ENCODE data around the gene CACNB2. TPM values are rescaled to one million over a fixed set of nuclear protein-coding genes. Genes with fewer than 3 reads are reported as not detected.

The CACNB2 gene
- total and polyA plus RNA-seq, 2 of the 13 experiments (the other 11 are each of a cell fraction or from before 2014, with no cell fraction given) = not detected

DNA sequence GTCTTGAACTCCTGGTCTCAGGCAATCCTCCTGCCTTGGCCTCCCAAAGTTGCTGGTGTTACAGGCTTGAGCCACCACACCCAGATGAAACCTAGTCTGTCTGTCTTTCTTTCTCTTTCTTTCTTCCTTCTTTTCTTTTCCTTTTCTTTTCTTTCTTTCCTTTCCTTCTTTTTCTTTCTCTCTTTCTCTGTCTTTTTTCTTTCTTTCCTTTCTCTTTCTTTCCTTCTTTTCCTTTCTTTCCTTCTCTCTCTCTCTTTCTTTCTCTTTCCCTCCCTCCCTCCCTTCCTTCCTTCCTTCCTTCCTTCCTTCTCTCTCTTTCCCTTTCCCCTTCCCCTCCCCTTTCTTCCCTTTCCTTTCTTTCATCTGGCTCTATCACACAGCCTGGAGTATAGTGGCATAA lies 185.2 kb downstream of the CACNB2 start:
- no peaks in the 10 kb centered on the region for H3K27me3 ChIP-seq (ENCODE audit: control insufficient read depth in 1 of 2, insufficient read depth in 2 of 2, low read length in 2 of 2)
- in situ Hi-C loops (cut with HindIII; ENCODE audit: extremely low pct_ligation_motif_present, low pct_unique_long_range_greater_than_20kb) (no loop called here), intact Hi-C loops (cut with micrococcal nuclease; ENCODE audit: unreplicated experiment) (no loop called here)
- DNase-seq (ENCODE audit: low spot score) (no peak), ATAC-seq (no peak), FAIRE-seq (no peak)
- H3K9me3 ChIP-seq (ENCODE audit: low read length) = no peaks in the 10 kb centered on the region
- ChIA-PET POLR2A (no interaction called here), CTCF (ENCODE audit: low intra/inter-chr PET ratio, low total read pairs) (no interaction called here)
- no peak overlapping the region for H3K4me3 ChIP-seq (replicated peaks in 1 of 3; ENCODE audit: insufficient read depth in 1 of 3, low read depth in 2 of 3, low read length in 3 of 3)
- no peaks in the 10 kb centered on the region for H3K79me2 ChIP-seq (ENCODE audit: insufficient read depth, low read length)
- no peak overlapping the region for H3K4me2 ChIP-seq (ENCODE audit: low read depth, low read length)
- H3K27ac ChIP-seq (ENCODE audit: extremely low read length, insufficient read depth, low read length) = no peak overlapping the region
- no TSS peak for BruUV-seq (replicated peaks)
- H3K4me1 ChIP-seq (ENCODE audit: insufficient read depth, low read length) = no peaks in the 10 kb centered on the region
- H2AFZ ChIP-seq (ENCODE audit: low read length) = no peak overlapping the region
- no peak overlapping the region for H3K9ac ChIP-seq (ENCODE audit: insufficient read depth, low read depth, low read length)
- no peaks in the 10 kb centered on the region for H4K20me1 ChIP-seq (ENCODE audit: insufficient read depth, low read length)
- H3K36me3 ChIP-seq (replicated peaks in 1 of 2; ENCODE audit: control insufficient read depth in 1 of 2, insufficient read depth in 2 of 2, low read length in 2 of 2) = no peaks in the 10 kb centered on the region
- TF ChIP-seq PTBP1 (IDR thresholded peaks at IDR 0.05; ENCODE audit: low read depth, low read length, poor library complexity, severe bottlenecking) (no peak), GPN1 (CRISPR knock-in tag; IDR thresholded peaks at IDR 0.05; ENCODE audit: borderline replicate concordance) (no peak), ZKSCAN8 (CRISPR knock-in tag; IDR thresholded peaks at IDR 0.05; ENCODE audit: borderline replicate concordance) (no peak), ZNF232 (CRISPR knock-in tag; IDR thresholded peaks at IDR 0.05; ENCODE audit: borderline replicate concordance) (no peak), REST (IDR thresholded peaks at IDR 0.05; ENCODE audit: borderline replicate concordance in 1 of 2, low read depth in 1 of 2, low read length in 2 of 2) (no peak), ZNF543 (CRISPR knock-in tag; IDR thresholded peaks at IDR 0.05) (no peak), ZBTB8A (CRISPR knock-in tag; IDR thresholded peaks at IDR 0.05; ENCODE audit: borderline replicate concordance, low read depth) (no peak), TRIM22 (IDR thresholded peaks at IDR 0.05) (no peak), ZNF18 (CRISPR knock-in tag; IDR thresholded peaks at IDR 0.05; ENCODE audit: insufficient replicate concordance) (no peak), RARG (CRISPR knock-in tag; IDR thresholded peaks at IDR 0.05; ENCODE audit: low read depth) (no peak), ZFP62 (CRISPR knock-in tag; IDR thresholded peaks at IDR 0.05) (no peak)
- TF ChIP-seq, protein P1, sequence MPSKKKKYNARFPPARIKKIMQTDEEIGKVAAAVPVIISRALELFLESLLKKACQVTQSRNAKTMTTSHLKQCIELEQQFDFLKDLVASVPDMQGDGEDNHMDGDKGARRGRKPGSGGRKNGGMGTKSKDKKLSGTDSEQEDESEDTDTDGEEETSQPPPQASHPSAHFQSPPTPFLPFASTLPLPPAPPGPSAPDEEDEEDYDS (CRISPR knock-in tag; IDR thresholded peaks at IDR 0.05) = no peak
- TF ChIP-seq, protein P2, sequence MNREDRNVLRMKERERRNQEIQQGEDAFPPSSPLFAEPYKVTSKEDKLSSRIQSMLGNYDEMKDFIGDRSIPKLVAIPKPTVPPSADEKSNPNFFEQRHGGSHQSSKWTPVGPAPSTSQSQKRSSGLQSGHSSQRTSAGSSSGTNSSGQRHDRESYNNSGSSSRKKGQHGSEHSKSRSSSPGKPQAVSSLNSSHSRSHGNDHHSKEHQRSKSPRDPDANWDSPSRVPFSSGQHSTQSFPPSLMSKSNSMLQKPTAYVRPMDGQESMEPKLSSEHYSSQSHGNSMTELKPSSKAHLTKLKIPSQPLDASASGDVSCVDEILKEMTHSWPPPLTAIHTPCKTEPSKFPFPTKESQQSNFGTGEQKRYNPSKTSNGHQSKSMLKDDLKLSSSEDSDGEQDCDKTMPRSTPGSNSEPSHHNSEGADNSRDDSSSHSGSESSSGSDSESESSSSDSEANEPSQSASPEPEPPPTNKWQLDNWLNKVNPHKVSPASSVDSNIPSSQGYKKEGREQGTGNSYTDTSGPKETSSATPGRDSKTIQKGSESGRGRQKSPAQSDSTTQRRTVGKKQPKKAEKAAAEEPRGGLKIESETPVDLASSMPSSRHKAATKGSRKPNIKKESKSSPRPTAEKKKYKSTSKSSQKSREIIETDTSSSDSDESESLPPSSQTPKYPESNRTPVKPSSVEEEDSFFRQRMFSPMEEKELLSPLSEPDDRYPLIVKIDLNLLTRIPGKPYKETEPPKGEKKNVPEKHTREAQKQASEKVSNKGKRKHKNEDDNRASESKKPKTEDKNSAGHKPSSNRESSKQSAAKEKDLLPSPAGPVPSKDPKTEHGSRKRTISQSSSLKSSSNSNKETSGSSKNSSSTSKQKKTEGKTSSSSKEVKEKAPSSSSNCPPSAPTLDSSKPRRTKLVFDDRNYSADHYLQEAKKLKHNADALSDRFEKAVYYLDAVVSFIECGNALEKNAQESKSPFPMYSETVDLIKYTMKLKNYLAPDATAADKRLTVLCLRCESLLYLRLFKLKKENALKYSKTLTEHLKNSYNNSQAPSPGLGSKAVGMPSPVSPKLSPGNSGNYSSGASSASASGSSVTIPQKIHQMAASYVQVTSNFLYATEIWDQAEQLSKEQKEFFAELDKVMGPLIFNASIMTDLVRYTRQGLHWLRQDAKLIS (CRISPR knock-in tag; IDR thresholded peaks at IDR 0.05) = no peak
